ENCODE data around the gene DMWD.
"Not testable (repeated sequence)": the region's sequence is repeated elsewhere in the genome, so short reads cannot be mapped to it uniquely, and the experiment has no call there.

- TF ChIP-seq CTCF, POLR2A, EP300, POLR2AphosphoS5 (IDR thresholded peaks at IDR 0.05): not testable (repeated sequence)
These were observed 41.2 kb downstream of the DMWD start for GRCh38 chr19:45751483-45751882.

Data from sigmoid colon (tissue), 4 donors.